Caco-2 (cell line): ENCODE data around the gene NT5C1B. TPM values are rescaled to one million over a fixed set of nuclear protein-coding genes. Genes with fewer than 3 reads are reported as not detected.

Source experiments
- BruUV-seq: library from RNA; stranded (reverse); fragments of 400-500 nt; replicated peaks from 2 replicates; lab custom pipeline; 2021; lab: Mats Ljungman, UMichigan
- CTCF ChIA-PET: fragments of 300-600 bp; sonication (Branson Sonifier 250); formaldehyde crosslinking; loops from one replicate; lab custom pipeline; 2022; ENCODE audit warnings: antibody characterized with exemption; lab: Charles Lee
- POLR2A ChIA-PET: fragments of 300-600 bp; sonication (Branson Sonifier 250); formaldehyde crosslinking; loops from one replicate; lab custom pipeline; 2022; ENCODE audit warnings: antibody characterized with exemption; lab: Charles Lee
- DNase-seq, 2 experiments: peaks; one replicate each; pipeline versions ENCODE4 v3.0.0 to v3.0.0-alpha.2; 2020 to 2022
- H3K27me3 ChIP-seq: replicated peaks from 2 replicates; pipeline ENCODE4 v1.6.0; 2011; ENCODE audit warnings: low read length; ENCODE audit not compliant: control insufficient read depth, insufficient read depth
- H3K36me3 ChIP-seq: 2 replicates; pipeline ENCODE4 v1.5.1; 2011; ENCODE audit warnings: low read length; ENCODE audit not compliant: control insufficient read depth, insufficient read depth
- H3K4me1 ChIP-seq: fragments of 250-450 bp; sonication (Bioruptor Pico); 2 replicates; pipeline ENCODE4 v1.5.1; 2020; ENCODE audit warnings: mild to moderate bottlenecking
- H3K4me3 ChIP-seq: 2 replicates; pipeline ENCODE4 v1.5.1; 2011; ENCODE audit warnings: low read depth, mild to moderate bottlenecking, control low read depth, low read length
- H3K9me3 ChIP-seq: fragments of 250-450 bp; sonication (Bioruptor Pico); 2 replicates; pipeline ENCODE4 v1.5.1; 2020; ENCODE audit warnings: mild to moderate bottlenecking, moderate library complexity
- H3K27ac Mint-ChIP-seq: one replicate; pipeline ENCODE4 v1.8.0; 2022; ENCODE audit warnings: mixed read lengths; ENCODE audit not compliant: unreplicated experiment
- H3K27me3 Mint-ChIP-seq: one replicate; pipeline ENCODE4 v1.8.0; 2022; ENCODE audit warnings: mixed read lengths; ENCODE audit not compliant: insufficient read depth, unreplicated experiment
- H3K36me3 Mint-ChIP-seq: one replicate; pipeline ENCODE4 v1.8.0; 2022; ENCODE audit warnings: mild to moderate bottlenecking, mixed read lengths; ENCODE audit not compliant: insufficient read depth, unreplicated experiment
- H3K4me1 Mint-ChIP-seq: one replicate; pipeline ENCODE4 v1.8.0; 2022; ENCODE audit warnings: low read depth, mixed read lengths; ENCODE audit not compliant: unreplicated experiment
- H3K4me3 Mint-ChIP-seq: one replicate; pipeline ENCODE4 v1.8.0; 2022; ENCODE audit warnings: mild to moderate bottlenecking, moderate library complexity, mixed read lengths; ENCODE audit not compliant: unreplicated experiment
- H3K9me3 Mint-ChIP-seq: one replicate; pipeline ENCODE4 v1.8.0; 2022; ENCODE audit warnings: mixed read lengths; ENCODE audit not compliant: unreplicated experiment
- CTCF ChIP-seq, 2 experiments: fragments of 200-600 bp in 1 of 2; IDR thresholded peaks; 1 replicate in 1 of 2; 2 replicates in 1 of 2; pipeline versions ENCODE4 v1.5.1 to v1.8.0; 2011 to 2022; ENCODE audit warnings: antibody characterized with exemption in 1 of 2, control low read depth in 1 of 2, inconsistent platforms in 1 of 2, low read depth in 1 of 2, low read length in 1 of 2, mild to moderate bottlenecking in 1 of 2, moderate library complexity in 1 of 2; ENCODE audit not compliant: insufficient read depth in 1 of 2, severe bottlenecking in 1 of 2, unreplicated experiment in 1 of 2
- intact Hi-C: fragments of 100-400 bp; cut with micrococcal nuclease; formaldehyde crosslinking; loops from one replicate; pipeline ENCODE4 v1.10.0; 2022; ENCODE audit not compliant: unreplicated experiment
- total RNA-seq: library from RNA; stranded (reverse); gene quantifications from 2 replicates; pipeline ENCODE4 v1.2.3, GENCODE V29; 2022

NT5C1B gene
- total RNA-seq, 1 experiment from 2014 or later = not detected

GRCh38 chr2:18531194-18531593 is 58.2 kb downstream of the NT5C1B start:
- BruUV-seq = no TSS peak
- intact Hi-C loops = no loop called here
- Mint-ChIP-seq H3K36me3 (no peaks in the 10 kb centered on the region), H3K4me1 (peaks cover 11% of the 10 kb centered on the region), H3K4me3 (no peak overlapping the region), H3K9me3 (no peaks in the 10 kb centered on the region), H3K27ac (no peak overlapping the region), H3K27me3 (no peaks in the 10 kb centered on the region)
- CTCF ChIA-PET = no interaction called here
- Histone ChIP-seq H3K9me3 (no peaks in the 10 kb centered on the region), H3K36me3 (no peaks in the 10 kb centered on the region), H3K4me1 (no peaks in the 10 kb centered on the region), H3K4me3 (no peak overlapping the region), H3K27me3 (no peaks in the 10 kb centered on the region)
- POLR2A ChIA-PET = interaction anchor here (0.6 kb wide), 1 partner anchor 8 kb away, joined by 3 read pairs; no protein-coding TSS in a partner anchor
- no peak for DNase-seq
- no peak for TF ChIP-seq CTCF (IDR thresholded peaks at IDR 0.05; ENCODE audit: insufficient read depth in 1 of 2, low read depth in 1 of 2, low read length in 1 of 2, severe bottlenecking in 1 of 2, unreplicated experiment in 1 of 2)

DNA sequence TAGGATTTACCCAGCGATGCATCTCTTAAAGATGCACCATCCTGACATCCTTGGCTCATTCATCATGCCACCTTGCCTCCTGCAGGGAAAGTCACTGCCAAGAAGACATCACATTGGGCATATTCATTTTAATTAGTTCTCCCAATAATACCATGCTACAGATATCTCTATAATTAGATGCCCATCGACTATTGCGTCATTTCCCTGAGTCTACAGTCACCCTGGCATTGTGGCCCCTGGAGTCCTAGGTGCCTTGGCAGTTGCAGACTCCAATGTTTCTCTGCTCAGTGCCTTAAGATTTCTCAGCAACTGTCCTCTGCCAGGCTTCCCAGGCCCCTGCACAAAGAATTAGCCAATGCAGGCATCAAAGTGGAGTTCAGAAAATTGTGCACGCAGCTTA is 61.5 kb downstream of the NT5C1B start:
- no TSS peak for BruUV-seq
- H3K27me3 ChIP-seq = no peaks in the 10 kb centered on the region
- CTCF ChIA-PET = no interaction called here
- peaks cover 11% of the 10 kb centered on the region for H3K4me1 Mint-ChIP-seq
- no peak for DNase-seq
- intact Hi-C loops = no loop called here
- no peaks in the 10 kb centered on the region for H3K27me3 Mint-ChIP-seq
- no peaks in the 10 kb centered on the region for H3K9me3 Mint-ChIP-seq
- POLR2A ChIA-PET = no interaction called here
- no peaks in the 10 kb centered on the region for H3K4me1 ChIP-seq
- no peaks in the 10 kb centered on the region for H3K9me3 ChIP-seq
- H3K4me3 Mint-ChIP-seq = no peak overlapping the region
- no peak overlapping the region for H3K27ac Mint-ChIP-seq
- TF ChIP-seq CTCF (IDR thresholded peaks at IDR 0.05; ENCODE audit: insufficient read depth in 1 of 2, low read depth in 1 of 2, low read length in 1 of 2, severe bottlenecking in 1 of 2, unreplicated experiment in 1 of 2) = no peak
- H3K4me3 ChIP-seq = no peak overlapping the region
- no peaks in the 10 kb centered on the region for H3K36me3 ChIP-seq
- no peaks in the 10 kb centered on the region for H3K36me3 Mint-ChIP-seq

- Mint-ChIP-seq H3K9me3 (no peaks in the 10 kb centered on the region), H3K27ac (no peak overlapping the region), H3K4me3 (no peak overlapping the region), H3K4me1 (peaks cover 11% of the 10 kb centered on the region), H3K36me3 (no peaks in the 10 kb centered on the region), H3K27me3 (no peaks in the 10 kb centered on the region)
- no peak for TF ChIP-seq CTCF (IDR thresholded peaks at IDR 0.05; ENCODE audit: insufficient read depth in 1 of 2, low read depth in 1 of 2, low read length in 1 of 2, severe bottlenecking in 1 of 2, unreplicated experiment in 1 of 2)
- Histone ChIP-seq H3K4me1 (0 out of 2 replicates have a peak, but pooled peaks cover 3% of the 10 kb centered on the region), H3K4me3 (no peak overlapping the region), H3K9me3 (no peaks in the 10 kb centered on the region), H3K27me3 (no peaks in the 10 kb centered on the region), H3K36me3 (no peaks in the 10 kb centered on the region)
- DNase-seq = no peak
- intact Hi-C loops = no loop called here
- CTCF ChIA-PET = no interaction called here
- BruUV-seq = no TSS peak
- POLR2A ChIA-PET = no interaction called here
These were observed 62.0 kb downstream of the NT5C1B start for GRCh38 chr2:18527326-18527725.
